NCI-H345 treated with DMSO at 0.1 percent for 48 hours (cell line): ENCODE measurements around the gene NFIA.

ENCODE experiments used
- DNase-seq: peaks from one replicate; lab custom pipeline; 2025; ENCODE audit not compliant: unreplicated experiment; lab: John Stamatoyannopoulos, UW

The NFIA gene

DNA sequence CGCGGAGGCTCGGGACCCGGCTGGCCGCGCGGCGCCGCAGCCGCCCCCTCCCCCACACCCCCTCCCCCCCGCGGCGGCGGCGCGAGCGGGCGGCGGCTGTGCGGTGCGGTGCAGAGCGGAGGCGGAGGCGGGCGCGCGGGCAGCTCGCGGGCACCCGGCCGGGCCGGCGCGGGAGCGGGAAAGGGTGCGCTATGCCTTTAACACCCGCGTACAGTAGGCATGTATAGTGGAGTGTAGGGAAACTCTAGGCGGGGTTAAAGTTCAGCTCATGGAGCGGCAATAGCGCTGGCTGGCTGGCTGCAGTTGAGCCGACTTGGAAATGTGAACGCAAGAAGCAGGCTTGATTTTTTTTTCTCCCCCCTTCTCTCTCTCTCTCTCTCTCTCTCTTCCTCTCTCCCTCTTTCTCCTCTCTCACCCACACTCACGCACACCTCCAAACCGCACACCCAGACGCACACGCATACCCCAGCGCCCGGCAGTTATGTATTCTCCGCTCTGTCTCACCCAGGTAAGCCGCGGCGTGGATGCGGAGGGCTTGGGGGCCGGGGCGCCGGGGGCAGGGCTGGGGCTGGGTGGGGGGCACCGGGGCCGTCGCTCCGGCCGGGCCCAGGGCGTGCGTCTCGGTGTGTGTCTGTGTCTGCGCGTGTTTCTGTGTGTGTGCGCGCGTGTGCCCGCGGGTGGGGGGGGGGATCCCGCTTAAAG lies at the start of gene NFIA:
Gene NFIA (plus strand): TSS at position 251 of the 702 bp plus-strand sequence.
- peak; percentile 32 for DNase-seq

DNA sequence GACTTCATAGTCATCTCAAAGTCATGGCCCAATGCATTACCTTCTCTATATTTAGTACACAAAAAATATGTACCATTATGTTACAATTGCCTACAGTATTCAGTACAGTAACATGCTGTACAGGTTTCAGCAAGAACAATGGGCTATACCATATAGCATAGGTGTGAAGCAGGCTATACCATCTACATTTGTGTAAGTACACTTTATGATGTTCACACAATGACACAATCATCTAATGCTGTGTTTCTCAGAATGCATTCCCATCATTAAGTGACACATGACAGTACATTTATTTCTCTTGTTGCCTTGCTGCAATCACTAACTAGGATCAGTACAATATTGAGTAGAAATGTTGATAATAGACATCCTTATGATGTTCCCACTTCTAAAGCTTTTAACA lies 46.5 kb upstream of the NFIA start:
- DNase-seq = no peak

DNA sequence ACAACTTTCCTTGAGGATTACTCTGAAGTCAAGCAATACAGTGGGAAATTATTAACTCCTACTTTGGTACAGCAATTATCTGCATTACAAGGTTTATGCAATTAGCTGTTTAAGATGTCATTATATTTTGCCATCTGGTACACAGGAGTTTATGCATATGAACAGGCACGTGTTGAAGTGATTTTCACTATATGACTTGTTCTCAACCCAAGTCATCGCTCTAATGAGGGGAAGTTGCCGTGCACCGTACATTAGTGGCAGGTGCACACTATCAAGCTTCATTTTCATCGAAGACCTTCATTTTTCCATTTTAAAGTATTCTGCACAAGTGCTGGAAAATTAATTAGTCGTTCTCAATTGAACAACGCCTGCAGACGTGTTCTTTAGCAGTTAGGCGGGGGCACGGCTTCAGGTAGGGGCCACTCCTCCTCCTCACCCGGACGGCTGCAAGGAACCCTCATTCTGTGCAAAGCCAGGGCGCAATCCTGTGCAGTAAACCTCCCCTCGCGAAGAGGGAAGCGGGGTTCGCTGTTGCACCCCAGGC lies 39.8 kb upstream of the NFIA start:
- DNase-seq = no peak

DNA sequence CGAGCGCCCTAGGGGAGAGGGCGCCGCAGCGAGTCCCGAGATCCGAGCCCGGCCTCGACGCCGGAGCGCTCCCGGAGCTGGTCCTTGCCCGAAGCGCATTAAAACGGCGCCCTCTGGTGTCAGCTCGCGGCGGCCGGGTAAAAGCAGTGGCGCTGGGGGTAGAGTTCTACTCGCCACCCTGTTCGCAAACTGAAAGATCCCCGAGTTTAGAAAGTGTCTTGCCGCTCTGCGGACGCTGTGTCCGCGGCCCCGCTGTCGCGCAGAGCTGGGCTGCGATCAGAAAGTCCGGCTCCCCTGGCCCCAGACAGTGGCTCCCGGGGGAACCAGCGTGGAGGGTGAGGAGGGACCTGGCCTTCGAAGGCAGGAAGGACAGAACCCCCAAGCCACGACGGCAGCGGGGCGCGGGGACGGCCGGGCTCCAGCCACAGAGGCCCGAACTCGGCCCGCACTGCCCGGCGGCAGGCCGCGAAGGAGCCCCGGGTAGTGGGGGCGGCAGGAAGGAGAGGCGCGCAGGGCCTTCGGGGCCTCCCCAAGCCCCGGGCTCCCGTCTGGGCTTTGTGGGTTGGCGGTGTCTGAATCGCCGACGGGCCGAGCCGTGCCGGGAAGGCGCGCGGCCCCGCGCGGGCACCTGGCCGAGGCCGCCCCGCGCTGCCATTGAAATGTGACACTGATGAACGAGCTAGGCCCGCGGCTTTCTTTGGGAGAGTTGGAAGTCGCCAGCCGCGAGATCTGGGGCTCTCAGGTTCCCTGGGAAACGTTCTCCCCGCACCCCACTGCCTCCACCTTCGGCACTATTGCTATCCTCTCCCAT lies 39.1 kb upstream of the NFIA start:
- no peak for DNase-seq

DNA sequence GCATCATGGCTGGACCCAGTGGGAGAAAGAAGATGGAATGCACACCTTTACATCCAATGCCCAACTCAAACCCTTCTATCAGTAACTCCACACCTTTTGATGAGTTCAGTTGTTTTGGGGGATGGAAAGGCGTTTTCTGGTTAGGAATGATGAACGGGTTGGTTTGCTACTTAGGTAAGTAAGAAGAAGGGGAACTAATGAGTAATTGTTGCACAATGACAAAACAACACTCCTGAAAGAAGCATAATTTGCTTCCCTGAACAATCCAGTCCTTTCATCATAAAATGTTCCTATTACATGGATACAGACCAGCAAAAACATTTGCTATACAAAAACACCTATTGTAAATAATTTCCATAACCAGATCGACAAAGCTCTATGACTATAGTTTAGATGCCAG lies 35.9 kb upstream of the NFIA start:
- DNase-seq = no peak

DNA sequence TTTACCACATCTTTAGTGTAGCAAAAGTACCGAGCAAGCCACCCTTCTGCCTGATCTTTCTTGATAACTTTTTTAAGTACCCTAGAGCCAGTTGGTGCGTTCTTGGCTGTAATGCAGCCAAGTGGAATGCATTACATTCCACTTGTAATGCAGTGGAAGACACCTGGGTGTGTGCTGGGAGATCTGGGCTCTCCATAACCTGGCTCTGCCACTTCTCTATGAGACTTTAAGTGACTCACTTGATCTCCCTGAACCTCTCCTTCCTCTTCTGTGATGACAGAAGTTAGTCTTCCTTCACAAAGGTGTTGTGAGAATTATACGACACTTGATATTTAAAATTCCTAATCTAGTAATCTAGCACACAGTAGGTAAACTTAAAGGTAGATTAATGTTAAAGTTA lies 35.3 kb upstream of the NFIA start:
- DNase-seq = no peak

DNA sequence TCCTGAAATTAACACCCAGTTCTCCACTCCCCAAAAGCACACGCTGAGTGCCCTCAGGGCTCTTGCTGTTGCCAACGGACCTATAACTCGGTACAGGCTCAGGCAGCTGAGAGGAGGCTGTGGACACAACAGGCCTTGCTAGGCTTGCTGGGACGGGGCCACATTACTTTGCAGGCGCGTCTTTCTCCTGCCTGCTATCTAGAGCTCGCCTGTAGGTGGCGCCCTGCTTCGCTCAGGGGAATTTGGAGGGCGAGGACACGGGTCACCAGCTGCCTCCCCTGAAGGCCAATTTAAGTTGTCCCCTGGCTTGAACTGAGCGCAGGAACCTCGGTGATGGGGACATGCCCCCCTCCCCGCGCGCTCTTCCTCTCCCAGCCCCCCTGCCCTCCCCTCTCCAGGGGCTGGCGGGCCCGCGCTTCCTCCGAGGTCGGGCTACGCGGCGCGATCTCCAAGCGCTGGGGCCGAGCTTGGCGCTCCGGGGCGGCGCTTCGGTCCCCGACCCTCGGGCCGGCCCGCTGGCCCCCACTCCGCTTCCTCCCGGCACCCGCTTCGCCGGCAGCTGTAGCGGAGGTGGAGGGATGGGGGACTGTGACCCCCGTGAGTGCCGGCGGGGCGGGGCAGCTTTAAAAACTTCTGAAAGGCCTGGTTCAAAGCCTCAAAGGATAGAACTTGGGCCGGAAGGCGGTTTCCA lies 32.4 kb upstream of the NFIA start:
- peak; percentile 63 for DNase-seq

DNA sequence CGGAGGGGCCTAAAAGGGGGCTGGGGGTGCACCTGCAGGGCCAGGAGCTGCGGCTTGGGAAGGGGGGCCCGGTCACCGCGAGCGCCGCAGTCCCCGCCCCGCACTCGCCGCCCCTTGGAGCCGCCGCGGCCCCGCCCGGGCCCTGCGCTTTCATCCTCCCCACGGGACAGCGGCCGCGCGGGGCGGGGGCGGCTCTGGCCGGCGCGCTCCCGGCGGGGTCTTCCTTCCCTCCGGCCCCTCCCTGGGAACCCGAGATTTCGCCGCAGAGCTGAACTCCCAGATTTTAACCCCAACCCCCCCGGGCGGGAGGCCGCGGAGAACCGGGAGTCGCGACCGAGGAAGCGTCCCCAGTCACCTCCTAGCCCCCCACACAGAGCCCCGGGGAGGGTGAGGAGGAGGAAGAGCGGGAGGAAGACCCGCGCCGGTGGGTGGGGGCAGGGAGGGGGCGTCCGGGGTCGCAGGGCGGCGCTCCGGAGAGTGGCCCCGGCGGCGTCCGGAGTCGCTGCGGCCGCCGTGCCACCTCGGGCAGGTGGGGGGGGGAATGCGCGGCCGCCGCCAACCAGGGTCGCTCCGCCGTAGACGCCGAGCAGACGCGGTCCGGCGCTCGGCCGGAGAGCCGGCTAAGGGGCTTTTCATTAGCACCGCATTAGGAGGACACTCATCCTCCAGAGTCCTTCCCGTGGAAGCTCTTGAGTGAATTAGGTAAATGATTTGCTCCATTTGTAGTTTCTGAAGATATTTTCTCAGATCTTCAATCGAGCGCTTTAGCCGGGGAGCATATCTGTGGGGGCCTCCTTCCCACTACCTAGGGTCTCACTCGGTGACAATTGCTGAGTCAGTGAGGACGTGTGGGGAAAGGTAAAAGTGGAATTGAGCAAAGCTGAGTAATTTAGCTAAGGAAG lies 31.6 kb upstream of the NFIA start:
- DNase-seq = no peak

DNA sequence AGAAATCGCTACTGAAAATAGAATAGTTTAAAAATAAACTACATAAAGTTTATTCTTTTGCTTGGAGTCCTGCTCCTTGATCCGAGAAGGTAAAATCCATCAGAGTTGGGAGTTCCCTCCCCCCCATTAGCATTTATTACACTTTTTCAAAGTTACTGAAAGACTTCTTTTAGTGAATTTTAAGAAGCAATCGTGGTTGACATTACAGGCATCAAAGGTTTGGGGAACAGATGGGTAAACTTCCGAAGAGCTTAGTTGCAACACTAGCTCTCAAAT lies 31.0 kb upstream of the NFIA start:
- no peak for DNase-seq

DNA sequence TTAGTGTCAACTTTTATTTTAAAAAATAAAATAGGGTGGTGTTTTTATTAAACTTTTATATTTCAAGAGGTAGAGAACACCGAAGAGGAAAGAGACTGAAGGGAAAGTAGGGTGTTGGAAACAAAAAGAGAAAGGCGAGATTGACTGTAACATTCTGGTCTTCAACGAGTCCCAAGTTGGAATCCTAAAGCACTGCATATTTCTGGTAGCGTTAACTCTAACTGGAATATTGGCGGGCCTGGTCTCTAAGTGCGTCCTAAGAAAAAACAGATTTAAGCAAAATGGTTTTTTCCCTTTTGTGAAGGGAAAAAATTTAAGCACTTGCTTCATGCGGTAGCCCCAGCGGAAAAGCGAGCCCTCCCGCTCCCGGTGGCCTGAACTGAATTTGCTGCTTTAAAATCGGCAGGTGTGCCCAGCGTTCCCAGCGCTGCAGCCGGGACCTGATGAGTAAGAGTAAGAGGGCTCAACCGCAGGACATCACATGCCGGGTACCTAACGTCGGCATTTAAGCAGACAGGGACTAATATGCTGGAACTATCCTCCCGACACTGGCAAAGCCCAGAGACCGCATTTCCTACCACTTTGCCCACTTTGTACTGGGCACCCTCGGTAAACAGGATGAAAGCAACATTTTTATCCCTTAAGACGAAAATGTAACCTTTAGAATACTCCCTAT lies 30.5 kb upstream of the NFIA start:
- no peak for DNase-seq

DNA sequence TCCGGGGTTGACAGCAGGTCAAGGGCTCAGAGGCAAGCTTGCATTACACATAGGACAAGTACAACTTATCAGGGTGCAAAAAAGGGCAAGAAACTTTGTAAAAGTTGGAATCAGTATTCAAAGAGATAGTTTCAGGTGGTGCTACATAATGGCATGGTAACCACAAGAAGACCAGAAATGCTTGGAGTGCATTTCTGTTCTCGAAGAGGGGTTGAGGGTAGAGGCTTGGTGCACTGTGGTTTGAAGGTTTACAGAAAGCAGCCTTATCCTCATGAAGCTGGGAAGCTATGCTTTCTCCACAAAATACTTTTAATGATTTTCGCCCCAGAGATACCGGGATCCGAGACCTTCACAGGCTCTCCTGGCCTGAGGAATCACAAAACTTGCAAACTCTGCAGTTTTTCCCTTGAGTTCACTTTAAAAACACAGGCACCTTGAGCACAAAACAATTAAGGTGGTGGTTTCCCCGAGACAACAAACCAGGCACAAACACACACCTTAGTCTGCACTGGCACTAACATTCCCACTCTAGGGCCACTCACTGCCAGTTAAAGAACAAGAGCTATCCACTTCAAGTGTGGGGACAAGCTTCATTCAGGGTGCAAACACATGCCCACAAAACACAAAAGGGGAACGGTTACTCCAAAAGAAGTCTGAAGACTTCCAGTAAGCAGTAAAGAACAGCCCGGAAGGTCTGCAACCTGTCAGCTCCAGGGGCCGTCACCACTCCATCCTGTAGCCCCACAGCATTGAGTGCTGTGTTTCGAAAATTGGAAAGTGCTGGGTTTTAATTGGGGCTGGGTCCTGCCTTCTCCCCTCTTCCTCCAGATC lies 29.8 kb upstream of the NFIA start:
- DNase-seq = no peak

DNA sequence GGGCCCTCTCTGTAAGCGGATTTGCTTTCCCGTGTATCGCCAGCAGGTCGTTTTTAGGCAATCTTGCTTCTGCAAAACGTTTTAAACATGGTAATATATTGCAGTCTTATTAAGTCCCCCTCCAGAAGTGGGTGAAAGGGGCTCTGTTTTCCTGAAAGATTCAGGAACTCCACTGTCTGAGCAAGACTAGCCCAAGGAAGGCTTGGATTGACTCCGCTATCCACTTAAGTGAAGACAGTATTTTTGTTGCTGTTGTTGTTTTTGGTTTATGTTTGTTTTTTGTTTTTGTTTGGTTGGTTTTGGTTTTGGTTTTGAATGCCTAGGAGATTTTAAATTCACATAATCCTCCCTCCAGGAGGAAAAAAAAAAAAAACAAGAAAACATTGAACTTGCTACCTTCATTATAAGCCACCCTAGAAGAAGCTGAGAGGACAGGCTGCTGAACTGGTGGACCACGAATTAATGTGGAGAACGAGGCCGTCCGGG lies 29.1 kb upstream of the NFIA start:
- no peak for DNase-seq

DNA sequence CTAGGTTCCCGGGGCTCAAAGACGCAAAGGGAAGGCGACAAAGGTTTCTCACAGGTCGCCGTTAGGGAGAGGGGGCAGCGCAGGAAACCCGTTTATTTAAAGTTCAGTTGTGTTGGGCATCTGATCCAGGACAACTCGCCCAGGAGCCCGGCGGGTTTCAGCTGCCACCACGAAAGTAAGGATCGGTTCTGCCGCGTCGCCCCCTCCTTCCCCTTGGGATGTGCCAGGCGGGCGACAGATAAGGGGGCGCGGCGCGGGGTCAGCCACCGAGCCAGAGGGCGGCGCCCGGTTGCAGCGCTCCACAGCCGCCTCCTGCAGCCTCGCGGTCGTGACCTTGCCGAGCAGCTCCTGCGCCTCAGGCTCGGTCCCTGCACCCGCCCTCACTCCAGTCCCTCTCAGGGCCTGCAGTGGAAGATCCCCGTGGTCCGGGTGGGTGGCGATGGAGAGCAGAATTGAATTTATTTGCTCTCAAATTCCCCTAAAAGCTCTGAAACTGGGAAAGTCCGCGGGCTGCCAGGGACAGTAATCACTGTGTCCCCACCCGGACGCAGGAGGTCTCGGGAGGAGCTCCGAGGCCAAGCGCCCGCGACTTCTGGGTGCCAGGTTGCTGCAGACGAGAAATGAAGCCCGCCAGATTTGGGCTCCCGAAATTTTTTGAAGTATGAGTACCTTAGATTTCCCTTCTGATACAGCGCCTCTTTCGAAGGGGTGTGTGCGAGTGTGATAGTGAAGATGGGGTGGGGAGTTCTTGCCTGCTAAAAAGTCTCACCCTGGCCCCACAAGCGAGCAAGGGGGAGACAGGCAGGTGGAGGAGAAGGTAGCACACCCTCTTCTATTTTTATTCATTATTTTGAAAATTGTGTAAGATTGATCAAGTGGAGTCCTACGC lies 28.4 kb upstream of the NFIA start:
- DNase-seq = no peak

DNA sequence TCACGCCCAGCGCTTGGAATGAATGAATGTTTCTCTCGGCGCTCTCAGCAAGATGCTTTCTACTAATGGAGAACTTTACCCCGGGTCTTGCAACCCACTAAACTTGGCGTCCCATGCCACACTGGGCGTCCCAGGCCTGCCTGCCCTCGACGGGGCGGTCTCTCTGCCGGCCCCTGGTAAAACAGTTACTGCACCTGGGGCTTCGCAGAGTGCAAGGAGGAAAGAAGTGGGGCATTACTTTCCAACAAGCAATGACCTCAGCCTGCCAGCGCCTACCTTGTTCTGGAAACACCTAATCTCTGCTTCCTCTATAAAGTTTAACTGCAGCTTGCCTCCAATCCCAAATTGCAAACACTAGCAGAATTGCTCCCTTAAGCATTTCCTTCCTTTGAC lies 27.8 kb upstream of the NFIA start:
- no peak for DNase-seq

DNA sequence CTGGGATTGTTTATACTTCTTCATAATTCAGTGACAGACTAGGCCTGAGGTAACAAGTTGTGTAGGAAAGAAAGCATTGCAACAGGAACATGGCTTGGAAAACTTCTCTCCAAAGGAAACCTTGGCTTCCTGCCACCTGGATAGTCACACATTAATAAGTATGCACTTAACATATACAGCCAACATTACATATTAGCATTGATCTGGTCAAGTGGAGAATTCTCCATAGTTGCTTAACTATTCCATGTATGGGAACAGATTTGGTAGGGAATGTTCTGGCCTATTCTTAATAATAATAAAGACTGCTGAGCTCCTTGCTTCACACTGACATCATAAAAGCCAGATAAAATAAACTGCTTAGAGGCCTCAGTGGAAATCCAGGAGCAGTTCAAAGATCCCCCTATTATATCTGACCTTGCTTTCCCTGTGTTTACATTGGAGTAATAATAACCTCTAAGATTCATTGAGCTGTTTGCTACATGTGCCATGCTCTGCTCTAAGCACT lies 27.2 kb upstream of the NFIA start:
- DNase-seq = no peak

DNA sequence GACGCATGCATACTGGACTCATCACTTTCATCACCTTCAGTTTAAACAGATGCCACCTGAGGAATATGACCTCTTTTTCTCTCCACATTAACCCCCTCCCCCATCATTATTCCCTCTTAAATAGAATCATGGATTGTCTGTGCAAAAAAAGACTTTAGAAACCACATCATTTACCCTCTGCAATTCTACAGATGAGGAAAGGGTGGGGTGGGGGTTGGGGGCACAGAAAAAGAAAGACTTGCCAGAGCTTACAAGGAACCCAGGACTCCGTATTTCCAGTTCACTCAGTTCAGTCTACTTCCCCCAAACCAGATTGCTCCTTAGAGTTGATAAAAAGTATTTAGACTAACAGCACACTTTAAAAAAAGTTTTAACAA lies 26.2 kb upstream of the NFIA start:
- DNase-seq = no peak

DNA sequence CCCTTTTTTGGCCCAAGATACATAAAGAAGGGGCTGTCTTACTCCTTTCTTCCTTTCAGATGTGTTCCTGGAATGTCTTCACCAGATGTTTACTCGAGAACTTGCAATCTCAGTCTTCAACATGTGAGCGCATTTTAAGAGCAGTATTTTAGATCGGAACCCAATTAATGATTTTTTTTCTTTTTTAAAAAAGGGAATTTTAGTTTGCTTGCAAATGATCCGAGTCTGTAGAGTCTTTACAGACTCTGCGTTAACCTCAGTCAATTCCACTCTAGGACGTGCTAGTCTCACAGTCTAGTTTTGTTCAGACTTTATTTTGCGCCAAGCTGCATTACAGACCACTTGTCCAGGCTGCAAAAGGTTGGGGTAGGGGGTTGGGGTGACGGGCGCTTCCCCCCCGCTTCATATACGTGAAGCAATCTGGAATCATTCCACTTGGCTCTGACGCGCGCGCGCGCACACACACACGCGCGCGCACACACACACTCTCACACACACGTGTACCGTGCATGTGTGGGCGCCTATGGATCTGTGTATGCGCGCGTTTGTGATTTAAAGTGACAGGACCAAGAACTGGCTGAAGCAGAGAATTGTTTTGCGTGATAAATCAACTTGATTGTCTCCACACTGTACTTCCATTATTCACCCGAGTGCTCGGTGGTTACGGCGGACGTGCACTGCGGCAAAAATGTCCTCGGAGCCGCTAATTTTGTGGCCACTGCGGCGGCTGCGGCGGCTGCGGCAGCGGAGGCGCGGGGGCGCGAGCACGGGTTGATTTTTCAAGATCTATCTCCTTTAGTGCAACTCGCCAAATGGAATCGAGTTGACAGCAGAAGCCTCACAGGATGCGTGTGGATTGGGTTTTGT lies 25.6 kb upstream of the NFIA start:
- peak; percentile 39 for DNase-seq
